Stimulated activated CD8-positive, alpha-beta memory T cell treated with anti-CD3 and anti-CD28 coated beads, Interleukin-4, amount 100 ng/mL, for 1 hour (primary cell): ENCODE data around the gene PPP1R9A.

Experiments
- DNase-seq, 2 donors: peaks; one replicate each; pipeline ENCODE4 v3.0.0-alpha.2; 2020; ENCODE audit warnings: low read depth in 2 of 2, low spot score in 1 of 2

Gene PPP1R9A

DNA sequence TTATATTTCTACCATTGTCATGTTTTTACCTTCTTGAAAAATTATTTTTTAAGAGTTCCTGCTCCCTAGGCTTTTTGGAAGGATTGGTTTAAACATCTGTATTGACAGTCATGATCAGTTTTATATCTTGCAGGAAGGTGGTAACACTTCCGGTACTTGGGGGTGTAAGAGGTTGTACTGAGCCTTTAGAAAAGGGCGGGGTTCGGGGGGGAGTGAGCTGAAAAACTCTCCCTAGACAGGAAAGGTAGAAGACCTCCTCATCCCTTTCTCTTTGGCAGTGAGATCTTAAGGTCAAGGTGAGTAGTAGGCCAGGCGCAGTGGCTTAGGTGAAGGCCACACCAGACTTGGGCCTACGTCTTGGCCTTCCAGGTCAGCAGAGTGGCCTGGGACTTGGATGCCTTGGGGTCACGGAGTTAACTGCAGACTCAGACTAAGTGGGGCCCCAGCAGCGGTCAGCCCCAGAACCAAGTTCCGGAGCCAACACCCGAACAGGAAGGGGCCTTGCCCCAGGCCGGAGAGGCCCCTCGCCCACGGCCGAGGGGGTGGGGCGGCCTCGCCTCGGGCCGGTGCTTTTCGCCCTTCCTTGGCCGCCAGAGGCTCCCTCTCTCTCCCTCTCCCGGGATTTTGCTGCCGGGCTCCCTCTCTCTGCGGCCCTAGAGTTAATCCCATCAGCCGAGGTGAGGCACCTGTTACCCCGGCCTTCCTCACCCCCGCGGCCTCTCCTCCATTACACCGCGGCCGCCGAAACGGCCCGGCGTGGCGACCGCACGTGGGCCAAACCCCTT, at the start of gene PPP1R9A:
Gene PPP1R9A (plus strand): TSS at position 569 of the 785 bp plus-strand sequence. CDS start 2,520 bp downstream, outside the sequence.
- no peak for DNase-seq

DNA sequence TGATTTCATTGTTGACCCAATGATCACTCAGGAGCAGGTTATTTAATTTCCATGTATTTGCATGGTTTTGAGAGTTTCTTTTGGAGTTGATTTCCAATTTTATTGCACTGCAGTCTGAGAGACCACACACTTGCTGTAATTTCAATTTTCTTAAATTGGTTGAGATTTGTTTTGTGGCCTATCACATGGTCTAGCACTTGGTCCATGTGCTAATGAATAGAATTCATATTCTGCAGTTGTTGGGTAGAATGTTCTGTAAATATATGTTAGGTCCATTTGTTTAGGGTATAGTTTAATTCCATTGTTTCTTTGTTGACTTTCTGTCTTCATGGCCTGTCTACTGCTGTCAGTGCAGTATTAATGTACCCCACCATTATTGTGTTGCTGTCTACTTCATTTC, 36.3 kb upstream of the PPP1R9A start:
- DNase-seq, result no peak

DNA sequence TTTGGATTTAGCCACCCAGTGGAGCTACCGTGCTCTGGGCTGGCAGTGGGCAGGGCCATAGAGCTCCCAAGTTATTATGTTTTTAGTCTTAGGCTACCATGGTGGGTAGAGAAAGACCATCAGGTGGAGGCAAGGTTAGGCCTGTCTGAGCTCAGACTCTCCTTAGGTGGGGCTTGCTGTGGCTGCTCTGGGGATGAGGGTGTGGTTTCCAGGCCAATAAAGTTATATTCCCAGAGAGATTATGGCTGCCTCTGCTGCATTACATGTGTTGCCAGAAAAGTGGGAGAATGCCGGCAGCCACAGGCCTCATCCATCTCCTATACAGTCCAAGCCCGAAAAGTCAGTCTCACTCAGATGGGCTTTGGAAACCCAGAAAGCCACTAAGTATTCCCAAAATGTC, 34.2 kb upstream of the PPP1R9A start:
- no peak for DNase-seq

DNA sequence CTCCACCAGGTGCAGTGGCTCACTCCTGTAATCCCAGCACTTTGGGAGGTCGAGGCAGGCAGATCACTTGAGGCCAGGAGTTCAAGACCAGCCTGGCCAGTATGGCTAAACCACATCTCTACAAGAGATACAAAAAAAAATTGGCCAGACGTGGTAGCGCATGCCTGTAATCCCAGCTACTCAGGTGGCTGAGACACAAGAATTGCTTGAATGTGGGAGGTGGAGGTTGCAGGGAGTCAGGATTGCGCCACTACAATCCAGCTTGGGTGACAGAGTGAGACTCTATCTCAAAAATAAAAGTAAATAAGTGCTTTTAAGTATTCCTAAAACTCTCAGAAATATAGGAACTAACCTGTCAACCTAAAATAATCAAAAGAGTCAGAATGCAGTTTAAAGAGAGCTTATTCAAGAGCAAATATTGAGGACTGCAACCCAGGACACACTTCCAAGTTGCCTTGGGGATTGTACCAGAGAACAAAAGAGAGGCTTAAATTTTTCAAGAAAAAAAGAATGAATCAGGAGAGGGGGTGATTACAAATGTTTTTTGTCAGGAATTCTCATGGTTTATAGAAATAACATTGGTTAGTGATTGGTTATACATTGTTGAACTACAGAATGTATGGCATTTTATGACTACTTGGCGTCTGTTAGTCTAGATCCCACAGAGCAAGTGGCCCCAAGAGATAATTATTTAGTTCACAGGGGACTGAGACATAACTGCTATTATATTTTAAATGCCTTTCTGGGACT, 33.2 kb upstream of the PPP1R9A start:
- no peak for DNase-seq

DNA sequence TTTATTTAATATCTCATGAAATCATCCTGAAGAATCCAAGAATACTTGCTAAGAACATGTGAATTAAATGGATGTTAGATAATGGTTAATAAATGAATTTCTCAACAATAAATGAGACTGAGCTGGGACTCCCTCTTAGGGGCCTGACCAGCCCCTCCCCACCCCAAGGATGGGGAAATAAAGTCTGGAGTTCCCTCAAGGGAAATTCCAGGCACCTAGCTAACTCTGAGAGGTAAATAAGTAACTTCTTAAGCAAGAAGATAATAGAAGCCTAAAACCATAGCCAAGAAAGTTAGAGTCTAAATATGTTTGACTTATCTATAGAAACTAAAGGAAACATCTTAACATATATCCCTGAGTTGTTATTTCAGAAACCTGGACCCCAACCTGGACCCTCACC, 32.2 kb upstream of the PPP1R9A start:
- DNase-seq, result no peak

DNA sequence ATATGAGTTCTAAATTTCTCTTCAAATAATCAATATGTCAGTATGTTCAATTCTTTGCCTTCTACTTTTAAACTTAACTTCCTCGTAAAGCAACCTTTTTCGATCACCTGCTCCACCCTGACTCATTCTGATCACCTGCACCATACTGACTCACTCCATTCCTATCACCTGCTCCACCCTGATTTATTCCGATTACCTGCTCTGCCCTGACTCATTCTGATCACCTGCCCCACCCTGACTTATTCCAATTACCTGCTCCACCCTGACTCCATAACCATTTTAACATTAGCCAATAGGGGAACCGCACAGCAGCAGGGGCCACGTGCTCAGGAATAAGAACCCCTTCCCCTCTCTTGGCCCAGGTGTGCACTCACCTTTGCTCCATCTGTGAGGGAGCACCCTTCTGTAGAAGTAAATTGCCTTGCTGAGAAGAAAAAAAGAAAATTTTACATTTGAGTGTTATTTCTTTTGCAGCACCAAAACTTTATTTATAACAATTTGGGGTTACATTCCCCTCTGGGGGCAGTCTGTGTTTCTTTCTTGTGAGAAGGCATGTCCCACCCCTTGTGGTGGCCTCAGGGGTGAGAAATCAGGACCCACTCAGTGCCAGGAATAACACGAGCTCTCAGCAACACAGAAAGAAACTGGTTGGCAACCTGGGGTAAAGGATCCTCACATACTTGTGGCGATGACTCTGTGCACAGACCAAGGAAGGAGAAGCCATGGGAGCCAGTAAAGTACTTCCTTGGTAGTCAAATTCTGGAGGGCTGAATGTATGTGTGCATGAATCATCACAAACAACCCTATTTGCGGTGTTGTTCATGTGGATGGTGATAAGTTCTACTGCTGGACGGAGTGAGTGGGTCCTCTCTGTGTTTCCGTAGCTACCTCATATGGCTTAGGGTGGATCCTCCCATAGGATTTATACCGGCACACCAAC, 29.4 kb upstream of the PPP1R9A start:
- no peak for DNase-seq

DNA sequence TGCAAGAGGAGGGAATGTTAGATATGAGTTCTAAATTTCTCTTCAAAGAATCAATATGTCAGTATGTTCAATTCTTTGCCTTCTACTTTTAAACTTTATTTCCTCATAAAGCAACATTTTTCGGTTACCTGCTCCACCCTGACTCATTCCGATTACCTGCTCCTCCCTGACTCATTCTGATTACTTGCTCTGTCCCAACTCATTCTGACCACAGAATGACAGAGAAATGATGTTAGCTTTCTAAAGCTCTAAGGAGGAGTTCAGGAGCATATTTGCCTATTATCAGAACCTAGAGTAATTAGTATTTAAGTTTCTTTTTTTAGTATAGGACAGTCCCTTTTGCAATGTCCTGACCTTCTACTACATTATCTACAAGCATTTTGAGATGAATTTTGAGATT, 24.5 kb upstream of the PPP1R9A start:
- DNase-seq, result no peak

DNA sequence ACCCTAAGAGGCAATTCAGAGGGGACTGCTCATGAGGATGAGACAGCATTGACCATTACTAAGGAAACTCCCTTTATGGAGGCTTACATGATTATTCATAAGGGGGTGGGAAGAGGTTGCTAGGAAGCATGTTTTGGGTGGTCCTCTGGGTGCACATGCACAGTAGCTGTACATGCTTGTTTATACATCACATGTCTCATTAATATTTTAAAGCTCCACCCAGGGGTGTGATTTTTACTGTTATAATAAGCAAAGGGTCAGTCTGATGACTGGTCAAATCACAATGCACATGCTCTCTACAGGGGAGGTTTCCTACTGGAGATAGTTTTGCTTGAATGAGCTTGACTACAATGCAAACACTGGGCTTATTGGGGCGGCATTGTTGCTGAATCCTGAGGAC, 23.8 kb upstream of the PPP1R9A start:
- no peak for DNase-seq

DNA sequence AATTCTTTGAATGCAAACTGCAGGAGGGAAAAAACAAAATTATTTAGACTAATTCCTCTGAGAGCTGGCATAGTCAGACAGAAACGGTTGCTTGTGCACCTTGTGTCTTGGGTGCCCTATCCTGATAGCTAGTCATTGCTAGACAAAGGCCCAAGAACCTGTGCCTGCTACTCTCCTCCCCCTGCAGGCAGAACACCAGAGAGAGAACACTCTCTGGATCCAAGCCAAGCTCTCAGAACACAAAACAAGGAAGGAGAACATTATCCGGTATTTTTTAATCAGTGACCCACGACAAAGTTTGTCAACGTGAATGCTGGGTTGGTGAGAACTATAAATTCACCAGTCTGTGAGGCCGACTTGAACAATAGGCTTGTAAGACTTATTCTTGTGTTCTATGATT, 18.8 kb upstream of the PPP1R9A start:
- no peak for DNase-seq

DNA sequence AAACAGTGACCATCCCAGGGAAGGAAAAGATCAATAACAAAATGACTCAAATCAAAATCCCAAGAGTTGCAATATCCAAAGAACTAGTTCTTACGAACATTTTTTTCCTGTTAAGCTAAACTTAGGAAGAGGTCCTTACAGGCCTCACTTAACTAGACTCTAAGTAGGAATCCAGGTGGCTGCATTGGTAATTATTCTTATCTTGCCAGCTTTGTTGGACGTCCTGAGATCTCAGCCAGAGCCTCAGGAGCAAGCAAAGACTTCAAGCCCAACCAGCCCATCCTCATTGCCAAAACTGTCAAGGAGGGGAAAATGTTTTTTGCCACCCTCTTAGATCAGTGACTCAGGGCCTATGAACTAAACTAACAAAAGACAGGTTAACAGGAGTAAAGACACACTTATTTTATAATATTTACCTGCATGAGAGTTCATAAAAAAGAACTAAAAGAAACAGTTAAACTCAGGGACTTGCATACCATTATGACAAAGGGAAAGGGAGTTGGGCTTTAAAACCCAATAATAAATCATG, 18.3 kb upstream of the PPP1R9A start:
- no peak for DNase-seq

DNA sequence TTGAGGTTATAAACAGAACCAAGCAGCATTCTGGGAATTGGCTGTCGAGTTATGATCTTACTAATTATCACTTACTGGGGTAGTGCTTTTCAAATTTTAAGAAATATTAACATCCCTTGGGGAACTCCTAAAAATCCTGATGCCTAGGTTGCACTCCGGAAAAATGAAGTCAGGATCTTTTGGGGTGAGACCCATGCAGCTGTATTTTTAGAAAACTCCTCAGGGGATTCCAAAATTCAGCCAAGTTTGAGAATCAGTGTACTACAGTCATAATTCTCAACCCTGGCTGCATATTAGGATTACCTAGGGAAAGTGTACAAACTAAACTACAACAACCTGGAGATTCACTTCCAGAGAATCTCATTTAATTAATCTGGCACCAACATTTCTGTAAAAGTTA, 17.2 kb upstream of the PPP1R9A start:
- DNase-seq, result no peak

DNA sequence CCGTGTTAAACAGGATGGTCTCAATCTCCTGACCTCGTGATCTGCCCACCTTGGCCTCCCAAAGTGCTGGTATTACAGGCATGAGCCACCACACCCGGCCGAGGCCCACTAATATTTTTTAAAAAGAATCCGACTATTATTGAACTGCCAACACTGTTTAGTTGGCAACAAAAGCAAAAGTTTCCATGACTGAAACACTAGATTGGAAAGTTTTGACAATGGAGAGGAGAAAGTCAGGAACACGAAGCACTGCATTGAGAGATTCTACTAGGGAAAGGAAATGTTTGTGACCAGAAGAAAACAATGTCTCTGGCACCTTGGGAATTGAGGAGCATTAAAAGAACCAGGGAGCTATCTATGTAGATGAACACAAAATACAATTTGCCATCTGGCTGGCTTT, 13.7 kb upstream of the PPP1R9A start:
- DNase-seq, result no peak

DNA sequence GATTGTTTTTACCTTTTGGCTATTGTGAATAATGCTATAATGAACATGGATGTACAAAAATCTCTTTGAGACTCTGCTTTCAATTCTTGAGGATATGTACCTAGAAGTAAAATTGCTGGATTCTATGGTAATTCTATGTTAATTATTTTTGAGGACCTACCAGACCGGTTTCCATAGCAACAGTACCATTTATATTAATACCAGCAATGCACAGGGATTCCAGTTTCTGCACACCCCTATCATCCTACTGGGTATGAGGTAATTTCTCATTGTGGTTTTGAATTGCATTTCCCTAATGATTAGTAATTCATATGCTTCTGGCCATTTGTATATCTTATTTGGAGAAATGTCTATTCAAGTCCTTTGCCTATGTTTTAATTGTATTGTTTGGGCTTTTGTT, 9.9 kb upstream of the PPP1R9A start:
- DNase-seq, result no peak

DNA sequence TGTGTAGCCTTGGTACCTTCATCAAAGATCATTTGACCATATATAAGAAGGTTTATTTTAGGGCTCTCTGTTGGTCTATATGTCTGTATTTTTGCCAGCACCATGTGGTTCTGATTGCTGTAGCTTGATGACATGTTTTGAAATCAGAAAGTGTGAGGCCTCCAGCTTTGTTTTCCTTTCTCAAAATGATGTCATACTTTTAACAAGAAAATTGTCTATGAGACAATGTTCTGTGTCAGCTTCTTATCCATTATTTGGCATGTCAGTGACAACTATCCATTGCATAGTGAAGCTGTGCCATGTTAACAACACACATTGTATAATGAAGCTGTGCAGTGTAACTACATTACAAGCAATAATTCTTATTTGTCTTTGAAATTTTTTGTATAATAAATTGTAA, 9.1 kb upstream of the PPP1R9A start:
- DNase-seq, result no peak

DNA sequence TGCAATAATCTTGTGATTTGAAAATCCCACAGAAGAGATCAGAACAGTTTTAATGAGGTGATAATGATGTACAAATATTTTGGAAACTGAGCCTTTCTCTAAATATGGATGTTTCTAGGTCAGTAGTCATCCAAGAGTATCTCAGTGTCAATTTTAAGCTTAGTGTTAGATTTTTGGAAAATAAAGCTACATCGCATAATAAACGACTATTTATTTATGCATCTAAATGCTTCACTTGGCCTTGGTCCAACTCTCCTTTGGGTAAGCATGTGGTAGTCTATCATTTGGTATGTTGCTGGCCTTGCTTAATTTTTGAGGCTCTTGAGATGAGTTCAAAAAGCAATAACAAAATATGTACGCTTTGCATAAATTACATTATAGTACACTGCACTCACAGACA, 5.4 kb upstream of the PPP1R9A start:
- DNase-seq, result no peak

DNA sequence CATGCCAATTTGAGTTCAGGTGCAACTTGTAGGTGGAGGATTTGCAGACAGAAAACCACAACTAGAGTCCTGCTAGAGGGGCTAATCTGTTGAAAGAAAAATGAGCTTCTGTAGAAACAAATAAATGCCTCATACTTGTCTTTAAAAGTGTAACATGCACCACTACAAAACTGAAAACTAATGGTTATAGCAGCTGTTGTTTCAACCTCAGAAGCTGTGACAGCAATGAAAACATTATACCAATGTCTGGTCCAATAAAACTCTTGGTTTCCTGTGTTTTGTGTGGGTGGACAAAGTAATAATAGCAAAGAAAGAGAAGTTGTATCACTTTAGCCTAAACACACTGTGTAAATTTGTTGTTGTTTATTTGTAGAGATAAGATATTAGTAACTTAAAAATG, 3.4 kb upstream of the PPP1R9A start:
- DNase-seq, result no peak

DNA sequence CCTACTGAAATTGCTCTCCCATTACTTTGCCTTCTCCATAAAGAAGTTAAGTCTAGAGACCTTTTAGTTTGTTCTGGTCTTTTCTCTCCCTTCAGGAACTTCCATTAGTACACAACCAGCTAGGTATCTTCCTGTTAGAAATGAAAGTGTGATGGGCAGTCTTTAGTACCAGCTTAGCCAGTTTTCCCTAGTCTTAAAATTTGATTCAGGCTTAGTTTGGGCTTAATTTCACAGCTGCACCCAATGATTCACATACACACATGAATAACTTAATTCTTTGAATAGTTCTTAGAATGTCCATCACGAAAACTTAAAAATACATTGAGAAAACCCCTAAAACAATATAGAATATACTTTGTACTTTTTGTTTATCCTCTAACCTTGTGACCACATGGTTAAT, 2.4 kb upstream of the PPP1R9A start:
- DNase-seq, result no peak

DNA sequence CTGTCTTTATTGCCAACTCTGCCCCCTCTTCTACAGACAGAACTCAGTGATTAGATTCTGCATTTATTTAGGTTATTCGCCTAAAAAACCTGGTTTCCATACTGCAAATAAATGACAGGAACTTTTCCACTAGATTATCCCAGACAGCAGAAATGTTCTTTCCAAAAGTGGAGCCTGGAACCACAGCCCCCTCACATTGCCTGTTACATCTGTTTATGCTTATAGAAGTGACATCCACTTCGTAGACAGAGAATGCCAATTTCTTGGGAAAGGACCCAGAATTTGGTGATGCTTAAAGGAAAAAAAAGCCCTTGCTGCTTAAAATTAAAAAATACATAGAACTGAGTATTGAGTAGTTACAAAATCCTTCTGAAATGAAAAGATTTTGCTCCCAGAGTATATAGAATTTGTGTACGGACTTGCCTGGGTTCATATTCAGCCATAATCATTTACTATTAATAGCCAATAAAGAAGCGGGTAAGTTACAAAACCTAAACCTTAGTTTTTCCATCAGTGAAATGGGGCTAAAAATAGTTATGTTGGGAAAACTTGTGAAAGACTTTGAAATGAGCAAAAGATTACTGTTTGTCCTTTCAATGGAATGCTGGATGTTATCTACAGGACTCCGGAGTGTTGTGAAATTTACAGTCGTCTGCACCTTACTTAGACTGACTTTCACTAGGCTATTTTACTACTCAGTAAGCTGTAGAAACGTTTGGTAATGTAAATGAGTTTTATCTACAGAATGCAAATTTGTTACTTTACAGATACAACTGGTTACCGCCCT, 1.1 kb upstream of the PPP1R9A start:
- DNase-seq, result no peak

DNA sequence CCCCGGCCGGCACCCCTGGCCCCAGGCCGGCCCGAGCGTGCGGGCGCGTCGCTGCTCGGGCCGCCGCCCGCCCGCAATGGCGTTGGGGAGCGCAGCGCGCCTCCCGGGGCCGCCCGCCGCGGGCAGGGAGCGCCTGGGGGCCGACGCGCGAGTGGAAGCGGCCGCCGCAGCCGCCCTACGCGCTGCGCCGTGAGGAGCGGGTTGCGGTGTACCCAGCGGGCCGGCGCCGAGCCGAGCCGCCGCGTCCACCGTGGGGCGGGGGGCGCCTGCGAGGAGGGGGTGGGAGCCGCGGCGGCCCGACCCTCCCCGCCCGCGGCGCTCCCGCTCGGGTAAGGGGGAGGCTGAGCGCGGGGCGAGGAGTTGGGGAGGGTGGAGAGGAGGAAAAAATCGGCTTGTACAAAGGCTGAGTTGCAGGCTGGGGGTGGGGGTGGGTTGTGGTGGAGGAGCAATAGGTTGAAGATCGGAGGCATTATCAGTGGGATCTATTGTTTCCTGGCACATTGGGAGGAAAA, 473 bp downstream of the PPP1R9A start:
- no peak for DNase-seq
